HUDEP-2 (cell line): ENCODE measurements around the gene ELFN2.
"Not testable (repeated sequence)": the region's sequence is repeated elsewhere in the genome, so short reads cannot be mapped to it uniquely, and the experiment has no call there.

Experiments used
- DNase-seq, 76 experiments: peaks; one replicate each; lab custom pipeline; 2025; ENCODE audit not compliant: unreplicated experiment in 76 of 76; lab: John Stamatoyannopoulos, UW

The ELFN2 gene

DNA sequence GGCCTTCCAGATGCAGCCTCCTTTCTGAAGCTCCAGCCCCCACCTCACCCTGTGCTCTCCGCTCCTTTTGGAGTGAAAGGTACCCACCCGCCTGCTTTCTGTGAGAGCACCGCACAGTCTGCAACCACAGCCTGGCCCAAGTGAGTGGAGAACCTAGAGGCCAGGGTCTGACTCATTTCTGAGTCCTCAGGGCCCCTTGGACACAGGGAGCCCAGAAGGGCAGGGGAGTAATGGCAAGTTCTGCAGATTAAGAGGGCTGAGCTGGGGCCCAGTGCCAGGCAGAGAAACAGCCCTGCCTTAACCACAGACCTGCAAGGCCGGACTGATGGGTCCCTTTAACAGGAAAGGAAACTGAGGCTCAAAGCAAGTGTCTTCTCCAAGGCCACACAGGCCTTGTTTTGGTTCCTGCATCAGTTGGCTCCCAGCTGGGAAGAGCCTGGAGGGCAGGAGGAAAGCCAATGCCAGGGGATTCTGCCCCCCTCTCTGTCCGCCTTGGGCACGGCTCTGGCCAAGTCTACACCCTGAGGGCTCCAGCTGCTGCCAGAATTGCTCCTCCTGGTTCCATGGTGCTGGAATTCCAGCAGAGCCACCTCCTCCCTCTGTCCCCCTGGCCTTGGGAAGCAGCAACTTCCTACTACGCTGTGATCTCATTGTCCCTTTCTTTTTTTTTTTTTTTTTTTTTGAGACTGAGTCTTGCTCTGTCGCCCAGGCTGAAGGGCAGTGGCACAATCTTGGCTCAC, 89.9 kb downstream of the ELFN2 start:
- peak in 9 of 76 experiments; percentile 4 to 50 (median 17) for DNase-seq

DNA sequence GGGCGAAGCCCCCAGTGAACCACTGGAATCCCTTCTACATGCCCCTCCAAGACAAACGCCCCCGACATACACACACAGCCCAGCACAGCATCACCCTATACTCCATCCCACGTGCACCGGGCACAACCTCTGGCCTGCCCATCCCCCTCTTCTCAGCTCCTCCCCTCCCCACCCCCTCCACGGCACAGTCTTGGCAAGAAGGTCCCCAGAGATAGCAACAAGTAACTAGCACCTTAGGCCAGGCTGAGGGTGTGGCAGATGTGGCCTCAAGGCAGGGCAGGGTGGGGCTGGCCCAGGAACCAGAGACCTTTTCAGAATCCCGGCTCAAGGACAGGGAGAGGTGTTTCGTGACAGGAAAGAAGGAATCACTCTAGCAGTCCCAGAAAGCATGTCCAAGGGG, 90.7 kb downstream of the ELFN2 start:
- peak in 51 of 76 experiments; percentile 7 to 77 (median 38) for DNase-seq

DNA sequence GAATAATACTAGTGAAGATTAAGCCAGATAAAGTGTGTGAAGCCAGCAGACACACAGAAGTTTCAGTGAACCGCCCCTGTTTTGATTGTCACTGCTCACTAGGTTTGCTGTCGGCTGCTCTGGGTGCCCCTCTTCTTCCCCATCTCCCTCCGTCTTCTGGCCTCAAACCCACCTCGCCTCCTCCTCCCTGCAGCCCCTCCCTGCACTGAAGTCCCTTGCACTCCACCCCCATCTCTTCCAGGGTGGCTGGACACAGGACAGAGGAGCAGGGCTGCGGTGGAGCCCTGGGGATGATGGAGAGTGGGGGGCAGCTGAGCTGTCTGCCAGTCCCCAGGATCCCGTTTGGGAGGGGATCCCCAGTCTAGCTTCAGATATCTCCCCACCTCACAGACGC, 91.5 kb downstream of the ELFN2 start:
- no peak for DNase-seq

DNA sequence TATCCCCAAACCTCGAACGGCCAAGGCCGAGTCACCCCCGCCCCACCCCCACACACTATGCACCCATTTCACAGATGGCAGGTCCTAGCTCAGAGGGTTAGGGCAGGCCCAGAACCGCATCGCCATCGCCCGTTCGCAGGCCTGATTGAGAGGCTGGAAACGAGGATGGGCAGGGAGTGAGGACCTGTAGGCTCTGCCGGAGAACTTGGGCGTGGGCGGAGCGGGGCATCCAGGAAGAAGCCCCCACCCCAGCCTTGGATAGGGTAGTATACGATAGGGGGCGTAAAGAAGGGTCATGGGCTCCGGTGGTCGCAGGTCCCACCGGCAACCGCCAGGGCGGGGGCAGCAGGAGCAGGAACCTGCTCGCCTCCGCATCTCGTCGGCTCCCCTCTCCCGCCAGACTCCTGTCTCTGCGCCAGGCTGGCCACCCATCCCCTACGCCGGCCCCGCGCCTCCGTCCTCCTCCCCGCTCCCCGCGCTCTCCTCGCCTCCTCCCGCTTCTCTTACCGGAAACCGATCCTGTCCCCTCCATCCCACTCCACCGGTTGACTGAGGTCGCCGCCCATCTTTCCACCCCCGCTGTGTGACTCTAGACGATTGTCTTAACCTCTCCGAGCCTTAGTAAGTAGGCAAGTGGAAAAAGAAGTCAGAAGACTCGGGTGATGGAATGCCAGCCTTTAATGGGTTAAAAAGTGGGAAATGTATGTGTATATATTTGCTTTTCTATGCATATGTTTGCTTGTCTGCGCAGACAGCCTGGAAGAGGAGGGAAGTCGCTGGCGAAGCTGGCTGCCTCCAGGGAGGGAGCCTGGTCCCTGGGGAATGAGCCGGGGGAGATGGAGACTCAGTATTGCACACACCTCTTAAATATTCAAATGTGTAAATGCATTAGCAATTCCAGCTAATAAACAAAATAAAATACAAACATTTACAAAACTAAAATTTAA, 92.1 kb downstream of the ELFN2 start:
- no peak for DNase-seq

DNA sequence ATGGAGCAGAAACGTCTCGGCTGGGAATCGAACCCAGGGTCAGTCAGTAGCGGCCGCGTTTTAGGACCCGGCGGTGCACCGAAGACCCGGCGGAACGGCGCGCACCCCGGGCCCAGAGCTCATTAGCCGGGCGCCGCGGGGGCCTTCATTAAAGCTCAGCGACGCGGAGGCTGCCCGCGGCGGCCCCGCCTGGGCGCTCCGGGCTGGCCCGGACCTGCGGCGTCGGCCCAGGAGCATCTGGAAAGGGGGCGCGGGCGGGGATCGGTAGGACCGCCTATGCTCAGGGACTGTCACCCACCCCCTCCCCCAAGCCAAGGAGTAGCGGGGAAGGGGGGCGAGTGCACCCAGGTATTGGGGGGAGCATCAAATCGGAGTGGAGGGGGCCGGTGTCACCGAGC, 92.8 kb downstream of the ELFN2 start:
- DNase-seq, result no peak

DNA sequence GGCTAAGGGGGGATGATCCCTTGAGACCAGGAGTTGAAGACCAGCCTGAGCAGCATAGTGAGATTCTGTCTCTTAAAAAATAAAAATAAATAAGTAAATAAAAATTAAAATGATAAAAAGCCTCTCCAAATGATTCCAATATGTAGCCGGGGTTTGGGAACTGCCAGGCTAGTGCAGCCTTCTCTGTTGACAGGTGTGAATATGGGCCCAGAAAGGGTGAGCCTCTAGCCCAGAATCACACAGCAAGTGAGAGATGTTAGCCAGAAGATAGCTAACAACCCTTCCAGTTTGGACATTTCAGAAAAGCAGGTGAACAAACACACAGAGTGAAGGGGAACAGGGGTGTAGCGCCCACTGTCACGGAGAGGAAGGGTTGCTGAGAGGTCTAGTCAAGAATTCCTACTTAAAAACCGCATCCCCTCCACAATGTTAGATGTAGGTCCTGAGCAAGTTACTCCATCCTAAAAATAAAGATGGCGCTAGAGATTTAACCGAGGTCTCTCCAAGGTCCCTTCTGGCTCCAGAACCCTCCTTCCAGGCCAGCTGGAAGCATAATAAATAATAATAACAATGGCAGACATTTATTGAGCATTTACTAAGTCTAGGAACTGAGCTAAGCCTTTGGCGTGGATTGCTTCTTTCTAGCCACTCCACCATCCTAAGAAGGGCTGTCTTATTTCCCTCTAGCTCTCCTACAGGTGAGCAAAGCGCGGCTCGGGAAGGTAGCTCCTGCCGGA, 93.4 kb downstream of the ELFN2 start:
- DNase-seq, result no peak

DNA sequence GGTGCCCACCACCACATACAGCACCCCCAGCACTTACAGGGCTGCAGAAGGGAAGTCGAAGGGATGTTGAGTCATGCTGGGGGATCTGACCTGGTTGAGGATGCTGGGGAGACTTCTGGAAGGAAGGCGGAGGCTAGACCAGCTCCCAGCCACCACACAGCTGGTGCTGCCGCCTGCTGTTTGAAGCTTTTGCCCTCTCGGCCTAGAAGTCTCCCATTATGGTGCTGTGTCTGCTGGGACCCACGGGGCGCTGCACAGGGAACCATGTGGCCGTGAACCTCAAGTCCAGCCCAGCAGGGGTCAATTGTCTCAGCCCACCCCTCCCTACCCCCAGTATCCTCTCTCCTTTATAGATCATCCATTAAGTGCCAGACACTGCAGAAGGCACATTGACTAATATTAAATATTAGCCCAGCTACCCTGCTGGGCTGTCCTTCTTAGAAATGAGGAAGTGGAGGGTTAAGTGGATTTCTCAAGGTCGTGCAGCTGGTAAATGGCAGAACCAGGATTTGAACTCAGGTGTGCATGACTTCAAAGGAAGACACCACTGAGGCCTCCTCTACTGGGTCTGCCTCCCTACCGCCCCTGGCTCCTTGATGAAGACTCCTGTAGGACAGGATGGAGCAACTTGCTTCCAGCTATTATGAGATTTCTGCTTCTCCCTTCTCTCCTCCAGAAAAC, 95.3 kb downstream of the ELFN2 start:
- no peak for DNase-seq

DNA sequence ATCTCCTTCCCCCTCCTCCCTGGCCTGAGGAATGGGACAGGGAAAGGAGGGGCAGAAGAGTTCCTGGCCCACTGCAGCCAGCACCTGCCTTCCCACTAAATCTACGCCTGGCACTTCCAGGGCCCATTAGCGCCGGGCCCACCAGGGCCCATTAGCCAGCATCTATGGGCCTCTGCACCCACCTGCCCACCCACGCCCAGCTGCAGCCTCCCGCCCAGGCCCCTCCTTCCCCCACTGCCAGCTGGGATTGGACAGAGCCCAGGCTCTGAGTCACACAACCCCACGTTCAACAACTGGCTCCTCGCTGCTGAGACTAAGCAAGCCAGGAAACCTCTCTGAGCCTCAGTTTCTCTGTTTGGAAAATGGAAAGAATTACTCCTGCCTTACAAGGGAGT, 96.2 kb downstream of the ELFN2 start:
- DNase-seq, result peak in 3 of 76 experiments; percentile 6 to 39 (median 7)

DNA sequence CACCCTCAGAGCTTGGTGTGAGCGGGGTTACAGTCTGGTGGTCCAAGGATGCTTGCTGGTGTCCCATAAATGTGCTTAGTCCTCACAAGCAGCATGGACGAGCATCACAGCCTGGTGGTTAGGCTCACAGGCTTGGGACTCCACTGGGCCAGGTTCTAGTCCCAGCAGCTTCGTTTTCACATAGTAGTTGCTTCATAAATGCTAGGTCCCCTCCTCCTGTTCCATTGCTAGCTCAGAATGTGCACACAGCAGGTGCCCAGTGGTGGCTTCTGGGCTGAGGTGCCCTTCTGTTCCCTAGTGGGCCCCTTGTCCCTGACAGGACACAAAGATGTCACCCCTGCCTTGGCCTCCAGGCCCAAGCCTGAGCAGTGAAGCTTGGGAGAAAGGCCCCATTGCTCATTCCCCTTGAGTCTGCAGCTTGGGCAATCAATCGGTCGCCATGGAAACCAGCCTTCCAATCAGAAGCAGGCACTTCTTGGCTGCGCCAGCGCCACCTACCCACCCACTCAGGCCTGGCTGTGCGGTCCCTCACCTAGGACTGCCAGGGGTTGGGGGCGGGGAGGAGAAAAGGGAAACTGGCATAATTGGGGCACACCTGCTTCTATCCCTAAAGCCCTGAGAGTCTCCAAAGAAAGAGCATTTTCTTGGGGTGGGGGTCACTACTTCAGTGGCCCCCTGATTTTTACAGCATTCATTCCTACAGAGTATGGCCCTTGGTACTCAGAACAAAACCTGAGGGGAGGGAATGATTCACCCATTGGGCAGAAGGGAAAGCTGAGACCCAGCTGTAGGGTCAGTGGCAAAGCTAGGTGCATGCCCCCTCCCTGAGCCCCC, 96.9 kb downstream of the ELFN2 start:
- DNase-seq, result peak in 58 of 76 experiments; percentile 8 to 83 (median 44)

DNA sequence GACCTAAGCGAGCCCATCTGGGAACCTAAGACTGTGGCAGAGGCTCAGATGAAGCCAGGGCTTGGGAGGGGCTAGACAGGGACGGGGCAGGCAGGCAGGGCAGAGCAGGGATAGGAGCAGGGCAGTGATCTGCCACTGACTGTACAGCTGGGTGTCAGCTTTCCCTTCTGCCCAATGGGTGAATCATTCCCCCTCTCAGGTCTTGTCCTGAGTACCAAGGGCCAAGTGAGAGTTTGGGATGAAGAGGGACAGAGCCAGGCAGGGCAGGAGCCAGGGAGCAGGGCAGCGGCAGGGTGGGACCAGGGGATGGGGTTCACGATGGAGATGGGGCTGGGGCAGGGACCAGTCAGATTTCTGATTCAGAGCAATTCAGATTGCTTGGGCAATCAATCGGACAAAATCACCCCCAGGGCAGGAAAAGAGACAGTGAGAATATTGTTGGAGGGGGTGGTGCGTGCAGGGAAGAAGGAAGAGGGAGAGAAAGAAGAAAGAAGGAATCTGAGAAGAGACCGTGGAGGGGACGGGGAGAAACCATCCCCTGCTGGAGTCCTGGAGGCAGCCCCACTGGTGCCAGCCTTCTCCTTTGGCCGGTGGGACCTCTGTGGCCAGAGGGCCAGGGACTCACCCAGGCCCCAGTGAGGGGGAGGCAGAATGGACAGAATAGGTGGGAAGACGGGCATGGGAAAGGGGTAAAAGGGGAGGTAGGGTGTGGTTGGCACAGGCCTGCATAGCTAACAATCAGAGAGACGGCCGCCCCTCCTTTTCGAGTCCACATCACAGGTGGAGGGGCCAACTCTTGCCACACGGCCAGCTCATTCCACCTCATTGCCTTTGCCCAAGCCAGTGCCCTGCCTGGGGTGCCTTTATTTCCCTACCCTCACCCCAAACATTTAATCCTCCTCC, 97.8 kb downstream of the ELFN2 start:
- no peak for DNase-seq

DNA sequence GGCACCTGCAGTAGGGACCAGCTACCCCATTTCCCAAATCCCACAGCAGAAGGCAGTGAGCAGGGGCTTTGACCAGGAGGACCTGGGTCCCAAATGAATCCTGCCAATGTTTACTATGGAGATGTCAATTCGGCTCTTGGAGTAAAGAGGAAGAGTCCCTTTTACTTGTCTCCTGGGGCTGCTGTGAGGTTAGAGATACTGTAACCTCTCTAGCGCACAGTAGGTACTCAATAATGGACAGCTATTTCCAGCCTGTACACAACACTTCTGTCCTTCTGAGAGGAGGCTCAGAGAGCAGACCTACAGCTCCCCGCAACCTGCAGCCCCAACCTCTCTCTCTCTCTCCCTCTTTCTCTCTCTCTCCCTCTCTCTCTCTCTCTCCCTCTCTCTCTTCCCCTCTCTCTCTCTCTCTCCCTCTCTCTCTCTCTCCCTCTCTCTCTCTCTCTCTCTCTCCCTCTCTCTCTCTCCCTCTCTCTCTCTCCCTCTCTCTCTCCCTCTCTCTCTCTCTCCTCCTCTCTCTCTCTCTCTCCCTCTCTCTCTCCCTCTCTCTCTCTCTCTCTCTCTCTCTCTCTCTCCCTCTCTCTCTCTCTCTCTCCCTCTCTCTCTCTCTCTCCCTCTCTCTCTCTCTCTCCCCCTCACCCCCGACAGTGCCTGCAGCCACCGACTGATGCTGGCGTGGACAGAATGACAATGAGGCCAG, 98.6 kb downstream of the ELFN2 start:
- DNase-seq, result not testable (repeated sequence)

DNA sequence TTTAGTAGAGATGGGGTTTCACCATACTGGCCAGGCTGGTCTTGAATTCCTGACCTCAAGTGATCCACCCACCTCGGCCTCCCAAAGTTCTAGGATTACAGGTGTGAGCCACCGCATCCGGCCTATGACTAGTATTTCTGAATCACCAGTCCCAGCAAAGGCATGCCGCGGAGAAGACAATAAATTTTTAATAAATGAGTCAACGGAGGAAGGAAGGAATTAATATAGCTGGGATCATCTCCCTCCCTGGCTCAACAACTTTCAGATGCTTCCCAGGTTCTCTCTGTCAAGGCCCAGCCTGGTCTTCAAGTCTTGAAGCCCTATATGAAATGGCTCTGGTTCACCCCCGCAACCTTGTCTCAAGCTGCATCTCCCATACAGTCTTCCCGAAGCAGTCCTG, 99.3 kb downstream of the ELFN2 start:
- DNase-seq, result no peak

DNA sequence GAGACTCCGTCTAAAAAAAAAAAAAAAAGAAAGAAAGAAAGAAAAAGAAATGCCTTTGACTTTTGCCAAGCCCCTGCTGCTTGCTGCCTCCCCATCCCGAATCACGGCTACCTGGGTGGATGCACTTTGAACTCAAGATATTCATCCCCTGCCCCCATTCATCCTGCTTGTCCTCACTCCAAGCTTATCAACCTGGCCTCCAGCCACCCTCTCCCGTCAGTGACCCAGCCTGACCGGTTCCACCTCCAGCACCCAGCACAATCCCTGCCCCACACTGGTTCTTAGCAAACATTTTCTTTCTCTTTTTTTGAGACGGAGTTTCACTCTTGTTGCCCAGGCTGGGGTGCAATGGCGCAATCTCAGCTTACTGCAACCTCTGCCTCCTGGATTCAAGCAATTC, 100.6 kb downstream of the ELFN2 start:
- DNase-seq, result no peak

DNA sequence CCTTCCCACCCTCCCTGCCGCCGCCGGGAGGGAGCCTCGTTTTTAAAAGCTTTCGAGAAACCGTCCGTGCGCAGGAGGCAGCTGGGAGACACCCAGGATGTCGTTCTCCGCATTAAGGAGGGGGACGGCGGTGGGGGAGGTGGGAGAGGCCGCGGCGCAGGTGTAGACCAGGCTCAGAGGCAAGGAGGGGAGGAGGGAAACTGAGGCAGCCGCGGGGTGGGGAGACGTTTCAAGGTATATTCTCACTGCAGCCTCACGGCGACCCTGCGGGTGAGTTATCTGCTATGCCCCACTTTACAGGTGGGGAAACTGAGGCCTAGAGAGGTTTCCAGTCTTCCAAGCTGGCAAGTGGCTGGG, 102.3 kb downstream of the ELFN2 start:
- DNase-seq, result no peak

DNA sequence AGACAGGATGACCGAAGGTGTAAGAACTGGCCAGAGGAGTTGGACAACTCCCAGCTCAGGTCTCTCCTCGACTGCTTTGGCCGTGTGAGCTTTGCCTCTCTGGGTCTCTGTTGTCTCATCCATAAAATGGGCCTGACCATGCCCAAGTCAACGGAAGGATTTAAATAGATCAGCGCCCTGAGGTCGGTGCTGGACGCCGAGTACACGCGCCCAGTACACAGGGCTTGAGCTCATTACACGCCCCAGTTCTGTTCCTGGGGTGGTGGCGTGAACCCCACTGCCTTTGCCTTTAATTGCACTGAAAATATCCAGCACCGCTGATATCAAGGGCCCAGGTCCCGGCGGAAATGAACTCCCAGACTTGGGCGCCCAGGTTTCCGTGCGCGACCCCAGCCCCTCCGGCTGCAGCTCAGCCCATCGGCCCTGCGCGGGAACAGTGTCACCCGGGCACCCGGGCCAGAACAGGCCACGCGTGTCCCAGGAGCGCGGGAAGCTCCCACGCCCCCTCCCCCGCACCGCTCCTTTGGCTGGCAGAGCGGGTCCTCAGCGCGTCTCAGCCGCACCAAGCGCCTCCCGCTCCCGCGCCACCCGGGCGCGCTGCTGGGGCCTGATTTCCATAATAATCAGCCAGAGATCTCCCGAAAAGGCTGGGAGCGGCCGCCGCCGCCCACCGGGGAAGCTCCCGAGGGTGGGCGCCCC, 102.8 kb downstream of the ELFN2 start:
- DNase-seq, result no peak

DNA sequence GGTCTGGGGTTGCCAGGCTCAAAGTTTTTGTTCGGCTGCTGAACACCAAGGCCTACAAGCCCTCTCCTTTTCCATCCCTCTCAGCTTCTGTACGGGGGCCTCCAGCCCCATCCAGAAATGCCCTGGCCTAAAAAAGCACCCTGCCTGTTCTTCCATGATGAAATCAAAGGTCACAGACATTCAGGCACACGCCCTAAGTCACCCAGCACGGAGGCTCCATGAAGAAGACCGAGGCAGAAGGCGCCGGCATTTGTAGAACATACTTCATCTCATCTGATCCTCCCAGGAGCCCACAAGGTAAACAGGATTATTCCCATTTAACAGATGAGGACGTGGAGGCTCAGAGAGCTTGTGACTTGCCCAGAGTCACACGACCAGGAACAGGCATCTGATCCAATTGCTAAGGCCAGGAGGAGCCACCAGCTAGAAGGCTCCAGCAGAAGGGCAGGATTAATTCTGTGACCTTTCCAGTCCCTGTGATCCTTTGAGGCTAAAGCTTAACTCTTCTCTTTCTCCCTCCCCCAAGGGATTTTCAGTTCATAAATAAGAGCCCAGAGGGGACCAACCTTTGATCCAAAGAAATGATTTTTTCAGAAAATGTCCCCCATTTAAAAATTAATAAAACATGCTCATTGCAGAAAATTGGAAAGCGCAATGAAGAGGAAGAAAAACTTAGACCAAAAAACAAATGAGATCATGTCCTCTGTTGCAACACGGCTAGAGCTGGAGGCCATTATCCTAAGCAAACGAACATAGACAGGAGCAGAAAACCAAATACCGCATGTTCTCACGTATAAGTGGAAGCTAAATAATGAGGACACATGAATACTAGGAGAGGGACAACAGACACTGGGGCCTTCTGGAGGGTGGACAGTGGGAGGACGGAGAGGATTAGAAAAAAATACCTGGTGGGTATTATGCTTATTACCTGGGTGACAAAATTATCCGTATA, 106.3 kb downstream of the ELFN2 start:
- DNase-seq, result no peak
